Putamen (tissue), 1 donor: Measurements from ENCODE around the gene ASIP.
"Not testable (repeated sequence)": the region's sequence is repeated elsewhere in the genome, so short reads cannot be mapped to it uniquely, and the experiment has no call there.

ENCODE experiments used
- DNase-seq: peaks from one replicate; pipeline ENCODE4 v3.0.0-alpha.2; 2016; ENCODE audit warnings: low spot score

The ASIP gene

DNA sequence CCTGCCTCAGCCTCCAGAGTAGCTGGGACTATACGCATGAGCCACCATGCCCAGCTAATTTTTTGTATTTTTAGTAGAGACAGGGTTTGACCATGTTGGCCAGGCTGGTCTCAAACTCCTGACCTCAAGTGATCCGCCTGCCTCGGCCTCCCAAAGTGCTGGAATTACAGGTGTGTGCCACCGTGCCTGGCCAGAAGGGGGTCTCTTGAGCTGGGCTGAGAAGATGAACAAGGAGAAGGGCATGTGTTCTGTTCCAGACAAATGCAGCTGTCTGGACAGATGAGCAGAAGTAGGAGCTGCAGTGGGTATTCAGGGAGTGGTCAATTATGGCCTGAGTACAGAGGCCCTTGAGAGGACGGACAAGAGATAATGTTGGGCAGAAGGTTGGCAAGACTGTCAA is 46.3 kb downstream of the ASIP start:
- DNase-seq = not testable (repeated sequence)

DNA sequence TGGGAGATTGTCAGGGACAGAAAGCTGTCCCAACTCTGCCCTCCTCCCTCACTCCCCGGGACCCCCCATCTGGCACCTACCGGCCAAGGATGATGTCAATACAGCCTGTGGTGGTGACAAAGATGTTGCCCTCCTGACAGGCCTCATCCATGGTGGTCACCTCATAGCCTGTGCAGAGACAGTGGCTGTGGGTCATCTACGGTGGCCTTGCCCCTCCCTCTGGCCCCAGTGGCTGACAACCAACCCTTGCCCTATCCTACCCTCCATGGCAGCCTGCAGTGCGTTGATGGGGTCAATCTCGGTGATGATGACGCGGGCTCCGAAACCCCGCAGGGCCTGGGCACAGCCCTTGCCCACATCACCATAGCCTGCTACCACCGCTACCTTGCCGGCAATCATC is 49.2 kb downstream of the ASIP start:
- no peak for DNase-seq

DNA sequence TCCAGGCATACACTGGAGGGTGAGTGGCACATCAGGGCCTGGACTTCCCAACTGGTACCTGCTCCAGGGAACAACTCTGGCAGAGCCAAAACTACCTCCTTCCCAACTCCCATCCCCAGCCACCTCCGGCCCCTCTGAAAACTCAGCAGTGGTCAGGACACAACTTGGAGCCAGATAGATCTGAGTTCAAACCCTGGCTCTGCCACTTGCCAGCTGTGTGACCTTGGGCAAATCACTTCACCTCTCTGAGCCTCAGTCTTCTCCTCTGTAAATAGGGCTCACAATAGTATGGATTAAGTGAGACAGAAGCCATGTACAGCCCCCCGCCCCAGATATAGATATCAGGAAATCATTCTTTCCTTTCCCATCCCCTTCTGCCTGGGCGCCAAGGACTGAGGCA is 51.3 kb downstream of the ASIP start:
- no peak for DNase-seq

DNA sequence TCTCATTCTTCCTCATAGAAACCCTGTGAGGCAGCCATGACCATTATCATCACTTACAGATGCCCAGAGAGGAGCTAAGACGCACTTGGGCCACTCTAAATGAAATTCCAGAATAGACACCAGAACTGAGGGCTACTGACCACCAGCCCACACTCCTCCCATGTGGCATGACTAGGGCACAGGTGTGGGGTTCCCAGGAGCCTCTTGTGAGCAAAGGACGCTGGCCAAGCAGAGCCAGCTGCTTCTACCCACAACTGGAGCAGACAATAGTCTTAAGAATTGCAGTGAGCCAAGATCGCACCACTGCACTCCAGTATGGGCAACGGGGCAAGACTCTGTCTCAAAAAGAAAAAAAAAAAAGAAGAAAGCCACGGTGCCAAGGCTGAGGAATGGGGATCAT is 51.9 kb downstream of the ASIP start:
- DNase-seq = no peak

DNA sequence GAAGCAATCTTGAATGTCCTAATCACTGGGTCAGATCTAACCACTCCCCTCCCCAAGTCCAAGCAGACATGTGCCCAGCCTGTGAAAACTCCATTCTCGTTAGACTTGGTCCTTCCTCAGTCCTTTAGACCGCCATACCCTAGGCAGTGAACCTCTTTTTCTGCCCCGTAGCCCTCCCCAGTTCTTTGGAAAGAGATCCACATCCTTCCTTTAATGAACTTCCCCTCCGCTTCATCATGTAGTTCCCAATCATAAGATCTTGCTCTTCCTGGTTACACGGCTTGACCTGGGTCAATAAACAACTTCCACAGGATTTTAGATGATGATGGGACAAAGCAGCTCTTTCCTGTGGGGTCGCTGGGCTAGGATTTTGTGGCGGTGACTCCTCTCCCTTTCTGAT is 52.4 kb downstream of the ASIP start:
- no peak for DNase-seq

DNA sequence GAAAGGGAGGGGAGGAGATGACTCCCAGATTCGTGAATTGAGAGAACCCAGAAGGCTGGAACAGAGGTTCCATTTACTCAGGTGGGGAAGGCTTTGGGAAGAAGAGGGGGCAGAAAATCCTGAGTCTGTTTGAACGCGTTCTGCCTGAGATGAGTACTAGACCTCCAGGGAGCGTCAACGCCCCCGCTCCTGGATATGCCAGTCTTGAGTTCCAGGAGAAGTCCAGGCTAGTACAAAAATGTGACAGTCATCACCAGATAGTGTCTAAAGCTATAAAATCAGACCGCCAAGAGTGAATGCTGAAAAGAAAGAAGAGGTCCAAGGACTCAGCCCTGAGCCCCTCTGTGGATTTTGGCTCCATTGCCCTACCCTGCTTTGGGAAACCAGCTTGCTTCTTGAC is 53.3 kb downstream of the ASIP start:
- DNase-seq = no peak

DNA sequence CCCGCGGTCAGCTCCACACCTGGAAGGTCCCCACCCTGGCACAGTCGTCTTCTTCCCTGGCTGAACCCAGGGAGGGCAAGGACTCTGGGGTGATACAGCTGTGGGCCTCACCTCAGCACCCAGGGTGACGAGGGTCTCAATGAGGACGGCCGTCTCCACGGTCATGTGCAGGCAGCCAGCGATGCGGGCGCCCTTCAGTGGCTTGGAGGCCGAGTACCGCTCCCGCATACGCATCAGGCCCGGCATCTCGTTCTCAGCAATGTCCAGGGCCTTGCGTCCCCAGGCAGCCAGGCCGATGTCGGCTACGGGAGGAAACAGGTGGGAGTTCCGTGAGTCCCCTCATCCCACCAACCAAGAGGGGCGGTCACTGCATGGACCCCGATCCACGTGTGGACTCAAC is 54.1 kb downstream of the ASIP start:
- DNase-seq = no peak

DNA sequence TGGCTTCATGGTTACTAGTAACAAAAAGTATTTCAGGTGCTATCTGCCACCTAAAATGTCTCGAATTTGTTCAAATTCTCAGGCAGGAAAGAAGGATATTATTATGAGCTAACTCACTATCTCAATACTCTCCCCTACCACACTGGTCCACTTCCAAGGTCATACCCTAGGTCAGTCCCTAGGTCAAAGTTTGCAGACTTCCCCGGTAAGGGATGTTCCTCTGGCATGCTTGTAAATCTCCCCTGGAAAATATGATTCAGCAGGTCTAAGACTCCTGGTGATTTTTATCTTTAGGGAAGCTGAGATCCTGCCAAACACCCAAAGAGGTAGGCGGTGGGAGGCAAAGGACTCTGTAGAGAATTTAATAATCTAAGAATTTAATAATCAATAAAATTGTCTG is 55.2 kb downstream of the ASIP start:
- no peak for DNase-seq

DNA sequence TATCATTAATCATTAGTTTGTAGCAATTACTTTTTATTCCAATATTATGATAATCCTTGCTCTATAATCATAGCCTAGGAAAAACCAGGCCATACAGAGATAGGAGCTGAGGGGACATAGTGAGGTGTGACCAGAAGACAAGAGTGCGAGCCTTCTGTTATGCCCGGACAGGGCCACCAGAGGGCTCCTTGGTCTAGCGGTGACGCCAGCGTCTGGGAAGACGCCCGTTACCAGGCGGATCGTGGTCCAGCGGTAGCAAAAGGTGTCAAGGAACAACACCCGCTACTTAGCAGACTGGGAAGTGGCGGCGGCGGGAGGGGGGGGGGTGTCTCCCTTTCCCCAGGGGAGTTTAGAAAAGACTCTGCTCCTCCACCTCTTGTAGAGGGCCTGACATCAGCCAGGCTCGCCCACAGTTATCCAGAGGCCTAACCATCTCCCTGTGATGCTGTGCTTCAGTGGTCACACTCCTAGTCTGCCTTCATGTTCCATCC is 57.1 kb downstream of the ASIP start:
- DNase-seq = not testable (repeated sequence)

DNA sequence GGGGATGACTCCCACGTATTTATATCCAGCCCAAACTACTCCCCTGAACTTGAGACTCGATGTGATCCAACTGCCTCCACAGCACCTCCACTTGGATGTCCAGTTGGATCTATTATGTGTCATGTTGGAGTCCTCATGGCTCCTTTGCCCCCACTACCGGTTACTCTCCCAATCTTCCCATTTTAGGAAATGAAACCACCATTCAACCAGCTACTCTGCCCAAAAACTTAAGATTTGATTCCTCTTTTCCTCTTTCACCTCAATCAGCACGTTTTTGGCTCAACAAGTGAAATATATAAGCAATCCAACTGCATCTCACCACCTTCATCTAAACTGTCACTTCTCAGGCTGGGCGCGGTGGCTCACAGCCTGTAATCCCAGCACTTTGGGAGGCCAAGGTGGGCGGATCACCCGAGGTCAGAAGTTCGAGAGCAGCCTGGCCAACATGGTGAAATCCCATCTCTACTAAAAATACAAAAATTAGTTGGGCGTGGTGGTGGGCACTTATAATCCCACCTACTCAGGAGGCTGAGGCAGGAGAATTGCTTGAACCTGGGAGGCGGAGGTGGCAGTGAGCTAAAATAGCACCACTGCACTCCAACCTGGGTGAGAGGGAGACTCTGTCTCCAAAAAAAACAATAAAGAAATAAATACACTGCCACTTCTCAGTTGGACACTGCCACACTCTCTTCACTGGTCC is 58.5 kb downstream of the ASIP start:
- DNase-seq = no peak

DNA sequence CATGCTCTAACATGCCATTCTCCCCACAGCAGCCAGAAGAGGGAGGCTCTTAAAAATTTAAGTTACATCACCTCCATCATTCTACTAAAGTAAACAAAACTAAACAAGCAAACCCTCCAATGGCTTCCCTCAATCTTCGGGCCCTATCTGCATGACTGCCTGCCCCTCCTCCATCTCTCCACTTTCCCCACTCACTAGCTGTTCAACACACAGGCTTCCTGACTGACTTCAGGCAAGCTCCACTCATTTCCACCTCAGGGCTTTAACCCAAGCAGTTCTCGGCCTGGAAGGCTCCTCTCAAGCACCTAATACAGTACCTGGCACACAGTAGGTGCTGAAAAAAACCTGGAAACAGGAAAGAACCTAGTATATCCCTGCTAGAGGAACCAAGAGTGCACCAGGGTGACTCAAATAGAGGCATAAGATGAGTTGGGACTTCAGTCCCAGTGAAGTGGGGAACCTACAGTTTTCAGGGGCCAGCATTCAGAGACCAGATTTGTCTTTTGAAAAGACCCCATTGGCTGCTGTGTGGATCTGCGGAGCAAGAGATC is 59.1 kb downstream of the ASIP start:
- no peak for DNase-seq

DNA sequence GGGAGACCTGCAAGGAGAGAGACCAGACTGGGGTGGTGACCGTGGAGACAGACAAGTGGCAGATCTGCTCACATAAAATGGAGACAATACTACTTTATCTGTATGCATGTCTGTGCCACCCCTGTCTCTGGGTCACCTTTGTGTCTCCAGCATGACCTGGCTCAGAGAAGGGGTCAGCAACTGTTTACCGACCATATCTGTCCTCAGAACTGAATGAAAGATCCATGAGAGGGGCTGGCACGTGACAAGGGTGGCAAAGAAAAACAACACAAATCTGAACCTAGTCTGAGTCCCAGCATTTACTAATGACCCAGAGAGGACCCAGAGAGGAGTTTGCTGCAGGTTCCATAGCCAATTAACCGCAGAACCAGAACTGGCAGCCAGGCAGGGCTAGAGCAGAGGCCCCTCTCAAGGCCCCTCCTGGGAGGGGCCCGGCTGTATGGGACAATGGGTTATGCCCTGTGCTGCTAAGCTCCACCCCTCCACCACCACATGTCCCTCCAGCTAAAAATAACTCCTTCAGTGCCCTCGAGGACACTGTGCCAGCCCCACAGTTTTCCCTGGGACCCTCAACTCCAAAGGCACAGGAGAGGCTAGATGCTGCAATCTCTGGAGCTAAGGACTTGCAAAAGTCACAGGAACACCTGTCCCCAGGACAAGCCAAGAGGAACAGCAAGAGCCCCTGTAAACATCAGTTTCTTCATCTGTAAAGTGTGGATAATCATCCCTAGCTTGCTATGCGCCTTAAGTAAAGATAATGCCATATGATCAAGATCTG is 59.8 kb downstream of the ASIP start:
- no peak for DNase-seq

DNA sequence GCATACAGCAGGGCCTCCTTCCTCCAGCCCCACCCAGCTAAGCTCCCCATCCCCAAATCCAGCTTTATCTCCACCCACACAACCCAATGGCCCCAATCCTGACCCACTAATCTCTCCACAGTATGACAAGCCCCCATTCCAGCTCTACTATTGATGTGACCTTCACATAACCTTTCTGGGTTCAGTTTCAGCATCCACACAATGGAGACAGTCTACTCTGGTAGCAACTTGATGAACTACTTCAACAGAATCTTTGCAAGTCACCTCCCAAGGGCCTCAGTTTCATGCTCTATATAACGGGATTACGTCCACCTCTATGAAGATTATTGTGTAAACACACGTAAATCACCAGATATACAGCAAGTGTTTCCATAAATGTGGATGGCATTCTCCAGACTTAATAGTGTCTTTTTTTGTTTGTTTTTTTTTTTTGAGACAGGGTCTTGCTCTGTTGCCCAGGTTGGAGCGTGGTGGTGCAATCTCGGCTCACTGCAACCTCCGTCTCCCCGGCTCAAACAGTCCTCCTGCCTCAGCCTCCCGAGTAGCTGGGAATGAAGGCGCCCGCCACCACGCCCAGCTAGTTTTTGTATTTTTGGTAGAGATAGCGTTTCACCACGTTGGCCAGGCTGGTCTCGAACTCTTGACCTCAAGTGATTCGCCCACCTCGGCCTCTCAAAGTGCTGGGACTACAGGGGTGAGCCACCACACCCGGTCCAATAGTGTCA is 60.5 kb downstream of the ASIP start:
- no peak for DNase-seq

DNA sequence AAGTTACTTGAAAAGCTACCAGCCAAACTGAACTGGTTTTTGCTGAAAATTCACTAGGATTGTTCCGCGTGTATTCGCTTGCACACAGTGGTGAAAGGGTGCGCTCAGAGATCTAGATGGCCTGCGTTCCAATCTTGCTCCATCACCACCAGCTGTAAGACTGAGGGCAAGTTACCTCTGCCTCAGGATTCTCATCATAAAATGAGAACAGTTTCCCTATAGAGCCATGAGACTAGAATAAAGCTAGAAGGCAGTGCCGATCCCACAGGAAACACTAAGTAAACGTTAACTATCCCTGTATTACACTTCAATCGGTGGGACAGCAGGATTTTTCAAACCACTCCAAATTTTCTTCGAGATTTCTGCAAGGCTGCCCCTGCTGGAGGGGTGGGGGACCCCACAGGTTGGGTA is 61.1 kb downstream of the ASIP start:
- no peak for DNase-seq

DNA sequence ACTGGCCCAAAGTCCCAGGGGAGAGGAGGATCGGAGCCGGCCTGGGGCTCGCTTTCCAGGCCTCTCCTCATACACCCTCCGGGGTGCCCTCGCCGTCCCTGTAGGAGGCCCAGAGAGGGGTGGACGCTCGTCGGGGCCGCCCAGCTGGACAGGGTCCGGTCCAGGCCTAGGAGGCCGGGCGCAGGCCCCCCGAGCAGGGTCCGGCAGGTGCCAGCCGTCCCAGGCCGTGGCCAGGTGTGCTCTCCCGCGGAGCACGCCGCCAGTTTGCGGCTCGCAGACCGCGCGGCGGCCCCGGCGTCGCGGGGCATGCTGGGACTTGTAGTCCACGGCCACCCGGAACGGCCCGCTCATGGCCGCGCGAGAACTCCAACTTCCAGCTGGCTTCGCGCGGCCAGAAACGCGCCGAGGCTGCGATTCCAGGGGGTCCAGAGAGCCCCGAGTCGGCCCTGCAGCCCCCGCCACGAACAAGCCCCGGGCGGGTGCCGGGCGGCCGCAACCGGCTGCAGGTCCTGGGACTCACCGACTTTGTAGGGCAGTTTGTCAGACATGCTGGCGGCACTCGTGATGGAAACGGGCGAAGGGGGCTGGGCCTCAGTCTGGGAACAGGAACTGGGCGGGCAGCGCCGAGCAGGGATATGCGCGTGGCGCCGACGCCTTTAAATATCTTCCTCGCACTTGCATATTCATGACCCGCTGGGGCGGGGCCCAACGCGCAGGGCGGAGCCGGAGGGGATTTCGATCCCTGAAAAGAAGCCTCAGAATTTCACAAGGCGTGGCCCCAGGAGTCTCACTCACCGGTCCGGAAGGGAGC is 61.7 kb downstream of the ASIP start, which contains the start of gene AHCY:
AHCY (minus strand) TSS at position 633 of the 811 bp plus-strand sequence; CDS start at position 548, 85 bp downstream.
- DNase-seq = peak; percentile 93

DNA sequence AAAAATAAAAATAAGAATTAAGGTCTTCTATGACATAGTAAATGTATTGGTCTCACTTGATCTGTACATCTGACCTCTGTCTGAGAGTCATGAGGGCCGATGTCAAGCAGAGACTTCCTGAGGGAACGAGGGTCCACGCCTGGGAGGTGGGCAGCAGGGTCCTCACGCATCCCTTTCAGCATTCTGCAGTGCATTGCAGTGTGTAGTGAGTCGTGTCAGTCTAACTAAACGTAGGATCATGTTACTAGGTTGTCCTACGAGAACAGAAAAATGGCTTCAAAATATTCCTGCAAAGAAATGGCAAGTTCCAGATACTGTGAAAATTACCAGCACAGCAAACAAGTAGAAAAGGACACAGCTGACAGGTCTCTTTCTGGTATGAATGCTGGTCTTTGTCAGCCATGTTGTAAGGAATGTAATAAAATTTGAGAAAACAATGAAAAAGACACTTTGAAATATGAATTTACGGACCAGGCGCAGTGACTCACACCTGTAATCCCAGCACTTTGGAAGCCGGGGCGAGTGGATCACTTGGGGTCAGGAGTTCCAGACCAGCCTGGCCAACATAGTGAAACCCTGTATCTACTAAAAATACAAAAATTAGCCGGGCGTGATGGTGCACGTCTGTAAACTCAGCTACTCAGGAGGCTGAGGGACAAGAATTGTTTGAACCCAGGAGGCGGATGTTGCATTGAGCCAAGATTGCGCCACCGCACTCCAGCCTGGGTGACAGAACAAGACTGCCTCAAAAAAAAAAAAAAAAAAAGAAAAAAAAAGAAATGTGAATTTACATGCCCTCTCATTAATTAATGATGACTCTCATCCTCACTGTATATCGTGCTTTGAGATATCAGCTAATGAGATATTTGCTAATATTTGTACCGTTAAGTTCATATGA is 64.4 kb downstream of the ASIP start:
- DNase-seq = no peak

DNA sequence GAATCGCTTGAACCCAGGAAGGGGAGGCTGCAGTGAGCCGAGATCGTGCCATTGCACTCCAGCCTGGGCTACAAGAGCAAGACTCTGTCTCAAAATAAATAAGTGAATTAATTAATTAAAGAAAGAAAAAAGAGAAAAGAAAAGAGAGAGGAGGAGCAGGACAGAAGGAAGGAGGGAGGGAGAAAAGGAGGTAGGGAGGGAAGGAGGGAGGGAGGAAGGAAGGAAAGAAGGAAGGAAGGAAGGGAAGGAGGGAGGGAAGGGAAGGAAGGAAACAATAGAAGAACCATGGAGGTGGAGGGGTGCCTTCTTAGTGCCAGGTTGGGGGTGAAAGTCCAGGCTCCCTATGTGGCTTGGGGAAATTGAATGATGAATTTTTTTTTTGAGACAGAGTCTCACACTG is 68.5 kb downstream of the ASIP start:
- no peak for DNase-seq

DNA sequence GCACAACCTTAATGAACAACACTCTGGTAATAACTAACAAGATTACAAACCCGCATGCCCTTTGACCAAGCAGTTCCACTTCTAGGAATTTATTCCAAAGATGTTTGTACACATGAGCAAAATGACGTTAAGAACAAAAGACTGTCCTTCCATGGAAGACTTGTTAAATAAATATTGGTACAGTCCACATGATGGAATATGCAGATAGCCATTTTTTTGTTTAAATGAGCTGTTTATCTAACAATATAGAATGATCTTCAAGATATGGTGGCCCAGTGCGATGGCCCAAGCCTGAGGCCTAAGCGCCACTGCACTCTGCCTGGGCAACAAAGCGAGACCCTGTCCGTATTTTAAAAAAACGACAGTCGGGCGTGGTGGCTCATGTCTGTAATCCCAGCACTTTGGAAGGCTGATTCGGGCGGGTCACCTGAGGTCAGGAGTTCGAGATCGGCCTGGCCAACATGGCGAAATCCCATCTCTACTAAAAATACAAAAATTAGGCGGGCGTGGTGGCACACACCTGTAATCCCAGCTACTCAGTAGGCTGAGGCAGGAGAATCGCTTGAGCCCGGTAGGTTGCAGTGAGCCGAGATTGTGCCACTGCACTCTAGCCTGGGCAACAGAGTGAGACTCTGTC is 69.4 kb downstream of the ASIP start:
- DNase-seq = no peak

DNA sequence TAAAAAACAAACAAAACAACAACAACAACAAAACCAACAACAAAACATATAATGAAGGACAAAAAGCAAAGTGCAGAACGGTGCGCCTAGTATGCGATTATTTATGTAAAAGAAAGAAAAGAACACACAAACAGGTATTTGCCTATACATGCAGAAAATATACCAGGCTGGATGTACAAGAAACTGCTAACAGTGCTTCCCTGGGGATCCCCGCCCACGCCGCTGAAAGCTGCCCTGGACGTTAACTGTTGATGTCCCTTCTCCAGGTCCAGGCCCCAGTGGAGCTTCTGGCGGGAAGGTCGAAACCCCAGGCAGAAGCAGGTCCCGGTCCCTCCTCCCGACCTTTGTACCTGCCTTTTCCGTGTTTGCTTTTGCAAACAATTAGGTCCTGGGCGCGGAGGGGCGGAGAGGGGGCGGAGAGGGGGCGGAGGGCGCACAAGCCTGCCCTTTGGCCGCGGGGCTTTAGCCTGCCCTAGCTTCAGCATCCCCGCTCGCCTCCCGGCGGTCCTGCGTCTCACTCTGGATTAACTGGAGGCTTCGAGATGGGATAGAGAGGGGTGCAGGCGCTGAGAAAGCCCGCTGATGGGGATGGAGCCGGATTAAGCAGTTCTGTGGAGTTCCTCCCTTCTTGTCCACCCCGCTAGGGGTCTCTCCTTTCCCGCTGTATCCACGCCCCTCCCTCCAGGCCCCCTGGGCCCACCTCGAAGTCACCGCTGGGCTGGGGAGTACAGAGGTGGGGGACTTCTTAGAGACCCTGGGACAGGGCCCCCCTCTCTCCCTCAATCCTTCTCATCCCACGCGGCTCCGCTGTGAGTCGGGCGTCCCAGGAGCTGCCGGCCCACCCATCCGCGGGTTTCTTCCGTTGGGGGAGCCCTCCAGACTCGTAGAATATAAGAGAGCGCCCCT is 70.1 kb downstream of the ASIP start:
- no peak for DNase-seq
